Esophagus mucosa (tissue), 1 donor: Measurements from ENCODE around the gene APLN. TPM values are rescaled to one million over a fixed set of nuclear protein-coding genes. Genes with fewer than 3 reads are reported as not detected.

ENCODE experiments used
- total RNA-seq: library from RNA; stranded (reverse); gene quantifications from one replicate; pipeline ENCODE4 v1.2.4, GENCODE V29; 2023
- donor health status: DM: yes; HTN: yes; CAD: no.

Gene APLN
- total RNA-seq, 1 donor from 2014 or later: 0.28 TPM

Other genes starting within 250 kb of the APLN start
- 6.6 TPM for gene SMARCA1, start 131.5 kb downstream of the APLN start, total RNA-seq
- 13.0 TPM for gene OCRL, start 114.7 kb downstream of the APLN start, total RNA-seq
- gene XPNPEP2, start 84.0 kb upstream of the APLN start, total RNA-seq: 0.36 TPM
- gene SASH3, start 125.0 kb upstream of the APLN start, total RNA-seq: 1.6 TPM
- 12.8 TPM for gene ZDHHC9, start 188.9 kb upstream of the APLN start, total RNA-seq